Muscle of back (tissue), 11 donors: ENCODE measurements around the gene PSMD2. TPM values are rescaled to one million over a fixed set of nuclear protein-coding genes. Genes with fewer than 3 reads are reported as not detected.
"Not testable (repeated sequence)": the region's sequence is repeated elsewhere in the genome, so short reads cannot be mapped to it uniquely, and the experiment has no call there.

Source experiments
- DNase-seq, 3 donors: peaks; one replicate each; pipeline versions ENCODE4 v3.0.0 to v3.0.0-alpha.2; 2013
- polyA plus RNA-seq, 10 donors: library from polyadenylated mRNA; unstranded; fragments of 120-200 nt; gene quantifications; one replicate each; pipeline ENCODE4 v1.2.1, GENCODE V29; 2013; ENCODE audit not compliant: insufficient read length in 10 of 10

Gene PSMD2
- polyA plus RNA-seq, 10 donors: 149 to 175 (median 165) TPM

GRCh38 chr3:184337981-184338380 is 38.9 kb downstream of the PSMD2 start:
- DNase-seq: no peak

- DNase-seq: peak; percentile 75 to 95 (median 93)
These were observed 39.5 kb downstream of the PSMD2 start for GRCh38 chr3:184338511-184338945.

GRCh38 chr3:184339001-184339400 is 40.0 kb downstream of the PSMD2 start:
- no peak for DNase-seq

GRCh38 chr3:184339451-184340135 is 40.6 kb downstream of the PSMD2 start:
- DNase-seq: not testable (repeated sequence)

DNA sequence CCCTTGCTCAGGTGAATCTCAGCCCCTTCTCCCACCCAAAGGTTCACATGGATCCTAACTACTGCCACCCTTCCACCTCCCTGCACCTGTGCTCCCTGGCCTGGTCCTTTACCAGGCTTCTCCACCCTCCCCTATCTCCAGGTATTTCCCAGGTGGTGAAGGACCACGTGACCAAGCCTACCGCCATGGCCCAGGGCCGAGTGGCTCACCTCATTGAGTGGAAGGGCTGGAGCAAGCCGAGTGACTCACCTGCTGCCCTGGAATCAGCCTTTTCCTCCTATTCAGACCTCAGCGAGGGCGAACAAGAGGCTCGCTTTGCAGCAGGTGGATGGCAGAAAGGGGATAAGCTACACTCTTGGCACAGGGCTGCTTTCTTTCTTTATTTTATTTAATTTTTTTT is 42.9 kb downstream of the PSMD2 start:
- DNase-seq: no peak

- no peak for DNase-seq
These were observed 44.3 kb downstream of the PSMD2 start for GRCh38 chr3:184343200-184343876.

GRCh38 chr3:184344579-184345316 is 45.7 kb downstream of the PSMD2 start:
- no peak for DNase-seq

DNA sequence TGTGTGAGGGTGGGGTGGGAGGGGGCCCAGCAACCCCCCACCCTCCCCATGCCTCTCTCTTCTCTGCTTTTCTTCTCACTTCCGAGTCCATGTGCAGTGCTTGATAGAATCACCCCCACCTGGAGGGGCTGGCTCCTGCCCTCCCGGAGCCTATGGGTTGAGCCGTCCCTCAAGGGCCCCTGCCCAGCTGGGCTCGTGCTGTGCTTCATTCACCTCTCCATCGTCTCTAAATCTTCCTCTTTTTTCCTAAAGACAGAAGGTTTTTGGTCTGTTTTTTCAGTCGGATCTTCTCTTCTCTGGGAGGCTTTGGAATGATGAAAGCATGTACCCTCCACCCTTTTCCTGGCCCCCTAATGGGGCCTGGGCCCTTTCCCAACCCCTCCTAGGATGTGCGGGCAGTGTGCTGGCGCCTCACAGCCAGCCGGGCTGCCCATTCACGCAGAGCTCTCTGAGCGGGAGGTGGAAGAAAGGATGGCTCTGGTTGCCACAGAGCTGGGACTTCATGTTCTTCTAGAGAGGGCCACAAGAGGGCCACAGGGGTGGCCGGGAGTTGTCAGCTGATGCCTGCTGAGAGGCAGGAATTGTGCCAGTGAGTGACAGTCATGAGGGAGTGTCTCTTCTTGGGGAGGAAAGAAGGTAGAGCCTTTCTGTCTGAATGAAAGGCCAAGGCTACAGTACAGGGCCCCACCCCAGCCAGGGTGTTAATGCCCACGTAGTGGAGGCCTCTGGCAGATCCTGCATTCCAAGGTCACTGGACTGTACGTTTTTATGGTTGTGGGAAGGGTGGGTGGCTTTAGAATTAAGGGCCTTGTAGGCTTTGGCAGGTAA is 46.5 kb downstream of the PSMD2 start:
- peak in 1 of 3 donors; percentile 32 for DNase-seq

DNA sequence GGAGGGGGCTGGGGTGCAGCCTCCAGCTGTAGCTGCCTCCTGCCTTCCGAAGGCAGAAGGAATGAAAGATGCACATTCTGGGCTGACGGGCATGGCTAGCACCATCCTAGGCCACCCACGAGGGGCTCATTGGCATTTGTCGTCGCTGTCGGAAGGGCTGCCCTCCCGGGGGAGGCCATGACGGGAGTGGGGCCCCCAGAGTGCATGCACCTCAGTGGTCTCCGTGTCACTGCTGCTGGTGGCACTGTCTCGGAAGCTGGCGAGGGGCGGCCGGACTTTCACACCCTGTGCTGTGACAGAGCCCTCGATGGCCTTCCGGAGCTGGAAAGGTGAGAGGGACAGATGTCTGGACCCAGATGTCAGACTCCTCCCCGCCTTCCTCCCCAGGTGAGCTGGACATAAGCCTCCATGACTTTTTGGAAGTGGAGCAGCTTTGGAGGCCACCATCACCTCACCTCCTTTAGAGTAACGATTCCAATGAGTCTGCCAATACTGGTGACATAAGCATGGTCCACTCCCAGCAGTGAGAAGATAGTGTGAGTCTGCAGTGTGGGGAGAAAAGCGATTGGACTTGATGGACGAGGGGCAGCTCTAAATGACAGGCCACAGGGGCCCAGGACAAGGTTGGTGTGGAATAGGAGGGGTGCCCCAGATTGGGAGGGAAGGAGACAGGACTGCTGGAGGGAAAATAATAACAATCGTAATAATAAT is 47.6 kb downstream of the PSMD2 start:
- no peak for DNase-seq

DNA sequence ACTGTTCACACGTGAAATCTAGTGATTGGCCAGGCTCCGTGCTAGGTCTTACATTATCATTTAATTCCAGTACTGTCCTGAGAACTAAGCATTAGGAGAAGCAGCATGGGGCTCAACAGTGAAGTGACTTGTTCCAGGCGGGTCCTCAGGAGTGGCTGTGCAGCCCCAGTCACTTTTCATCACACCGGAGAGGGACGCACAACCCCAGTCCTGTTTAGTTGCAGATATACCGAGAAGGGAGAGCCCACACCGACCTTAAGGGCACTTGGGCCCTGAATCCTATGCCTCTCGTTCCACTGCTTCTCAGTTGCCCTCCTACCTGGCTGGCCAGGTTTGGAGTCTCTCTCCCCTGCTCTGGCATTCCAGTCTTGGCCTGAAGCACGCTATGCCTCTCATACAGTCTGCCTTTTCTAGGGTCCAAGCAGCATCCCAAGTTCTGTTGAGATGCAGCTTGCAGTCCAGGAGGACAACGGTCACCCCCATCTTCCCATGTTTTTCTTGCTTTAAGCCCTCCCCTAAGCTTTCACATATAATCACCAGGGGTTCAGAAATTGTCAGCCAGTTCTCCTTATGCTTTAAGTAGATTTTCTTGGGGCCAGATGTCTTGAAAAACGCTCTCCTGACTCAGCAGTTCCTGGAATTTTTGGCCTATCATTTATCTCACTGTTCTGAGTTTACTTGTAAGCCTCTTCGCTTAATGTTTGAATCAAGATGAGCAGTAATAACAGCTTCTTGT is 48.4 kb downstream of the PSMD2 start:
- DNase-seq: peak; percentile 33 to 79 (median 54)

- no peak for DNase-seq
These were observed 49.0 kb downstream of the PSMD2 start for GRCh38 chr3:184348057-184348382.

DNA sequence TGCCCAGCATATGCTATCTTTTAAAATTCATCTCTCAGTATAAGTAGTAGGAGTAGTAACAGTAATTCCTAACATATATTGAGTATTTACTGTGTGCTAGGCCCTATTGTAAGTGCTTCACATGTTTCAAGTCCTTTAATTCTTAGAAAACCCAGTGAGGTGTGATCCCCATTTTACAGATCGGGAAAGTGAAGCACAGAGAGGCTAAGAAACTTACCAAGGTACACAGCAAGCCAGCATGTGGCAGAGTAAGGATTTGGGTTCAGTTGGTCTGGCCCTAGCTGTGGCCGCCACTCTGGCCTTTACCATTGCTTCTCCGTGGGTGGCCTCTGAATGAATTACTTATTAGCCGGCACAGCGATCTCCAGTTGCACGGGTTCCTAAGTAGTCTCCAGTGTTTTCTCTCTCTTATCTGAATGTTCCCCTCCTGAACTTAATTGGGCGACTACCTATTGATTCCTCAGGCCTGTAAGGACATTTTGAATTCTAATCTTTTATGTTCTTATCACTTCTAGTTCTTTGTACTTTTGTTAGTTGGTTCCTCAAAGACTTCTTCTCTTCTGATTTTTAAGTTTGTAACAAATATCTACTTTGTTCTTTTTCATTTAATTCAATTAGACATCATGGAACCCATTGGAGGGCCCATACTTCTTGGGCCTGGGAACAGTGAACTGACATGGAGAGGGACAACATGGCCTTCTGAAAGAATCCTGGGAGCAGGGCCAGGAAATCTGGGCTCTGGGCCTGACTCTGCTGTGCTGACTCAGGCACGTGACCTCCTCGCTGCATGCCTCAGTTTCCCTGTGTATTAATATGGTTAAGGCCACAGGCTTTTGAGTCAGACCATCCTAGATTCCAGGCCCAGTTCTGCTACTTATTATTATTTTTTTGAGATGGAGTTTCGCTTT is 50.8 kb downstream of the PSMD2 start:
- DNase-seq: no peak

DNA sequence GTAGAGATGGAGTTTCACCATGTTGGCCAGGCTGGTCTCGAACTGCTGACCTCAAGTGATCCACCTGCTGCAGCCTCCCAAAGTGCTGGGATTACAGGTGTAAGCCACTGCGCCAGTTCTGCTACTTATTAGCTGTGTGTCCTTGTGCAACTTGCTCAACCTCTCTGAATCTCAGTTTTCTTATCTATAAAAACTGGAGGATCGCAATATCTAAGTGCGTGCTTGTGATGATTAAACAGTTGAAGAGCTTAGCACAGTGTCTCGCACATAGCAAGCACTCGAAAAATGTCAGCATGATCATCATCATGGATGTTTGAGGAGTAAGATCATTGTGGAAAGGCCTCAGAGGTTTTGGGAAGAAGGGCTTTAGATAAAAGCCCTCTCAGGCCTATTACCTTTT is 51.6 kb downstream of the PSMD2 start:
- DNase-seq: no peak

DNA sequence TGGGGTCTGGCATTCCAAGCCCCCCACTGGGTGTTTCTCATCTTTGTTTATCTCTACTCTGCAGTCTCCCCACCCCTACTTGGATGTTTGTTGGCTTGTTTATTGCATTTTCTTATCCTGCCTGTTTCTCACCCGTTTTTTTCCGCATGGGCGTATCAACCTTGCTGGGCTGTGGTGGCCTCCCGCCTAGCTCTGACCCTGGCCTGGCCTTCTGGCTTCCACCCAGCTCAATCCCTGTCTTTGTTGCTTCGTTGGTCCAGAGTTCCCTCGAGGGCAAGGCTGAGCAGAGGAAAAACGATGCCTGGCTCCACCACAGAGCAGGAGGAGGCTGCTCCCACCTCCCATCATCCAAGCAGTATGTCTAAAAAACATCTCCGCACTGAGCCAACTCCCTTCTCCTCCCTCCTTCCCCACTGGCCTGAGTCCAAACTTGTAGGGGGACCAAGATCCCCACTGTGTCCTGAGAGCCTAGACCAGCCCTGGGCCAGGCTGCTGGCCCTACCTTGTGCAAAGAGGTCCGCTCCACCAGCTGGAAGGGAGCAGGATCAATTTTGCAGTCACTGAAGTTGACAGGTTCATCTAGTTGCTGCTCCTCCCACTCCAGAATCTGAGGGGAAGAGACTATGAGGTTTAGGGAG is 52.6 kb downstream of the PSMD2 start:
- no peak for DNase-seq

DNA sequence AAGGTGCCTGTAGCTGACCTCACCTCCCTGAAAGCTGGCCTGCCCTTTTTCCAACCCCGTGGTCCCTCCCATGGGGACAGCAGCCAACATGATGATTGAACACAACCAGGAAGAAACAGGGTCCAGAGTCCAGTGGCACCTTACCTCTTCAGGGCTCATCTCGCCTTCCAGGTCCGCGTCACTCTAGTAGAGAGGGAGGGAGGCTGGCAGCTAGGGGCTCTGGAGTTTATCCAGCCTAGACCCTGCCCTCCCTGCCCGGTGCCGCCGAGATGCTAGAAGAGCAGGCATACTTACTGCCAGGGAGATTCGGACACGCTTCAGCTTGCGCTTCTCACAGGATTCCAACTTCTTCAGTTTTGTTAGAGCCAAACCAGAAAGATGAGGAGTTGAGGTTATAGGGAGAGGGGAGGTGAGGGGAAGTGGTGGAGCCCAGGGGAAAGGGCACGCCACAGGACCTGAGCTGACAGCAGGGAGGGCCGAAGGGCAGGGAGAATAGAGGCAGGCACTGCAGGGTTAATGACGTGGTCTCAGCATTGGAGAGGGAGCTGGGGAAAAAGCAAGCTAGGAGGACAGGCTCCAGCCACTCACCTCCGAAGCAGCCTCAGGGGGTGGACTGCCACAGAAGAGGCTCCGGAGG is 53.2 kb downstream of the PSMD2 start:
- no peak for DNase-seq

DNA sequence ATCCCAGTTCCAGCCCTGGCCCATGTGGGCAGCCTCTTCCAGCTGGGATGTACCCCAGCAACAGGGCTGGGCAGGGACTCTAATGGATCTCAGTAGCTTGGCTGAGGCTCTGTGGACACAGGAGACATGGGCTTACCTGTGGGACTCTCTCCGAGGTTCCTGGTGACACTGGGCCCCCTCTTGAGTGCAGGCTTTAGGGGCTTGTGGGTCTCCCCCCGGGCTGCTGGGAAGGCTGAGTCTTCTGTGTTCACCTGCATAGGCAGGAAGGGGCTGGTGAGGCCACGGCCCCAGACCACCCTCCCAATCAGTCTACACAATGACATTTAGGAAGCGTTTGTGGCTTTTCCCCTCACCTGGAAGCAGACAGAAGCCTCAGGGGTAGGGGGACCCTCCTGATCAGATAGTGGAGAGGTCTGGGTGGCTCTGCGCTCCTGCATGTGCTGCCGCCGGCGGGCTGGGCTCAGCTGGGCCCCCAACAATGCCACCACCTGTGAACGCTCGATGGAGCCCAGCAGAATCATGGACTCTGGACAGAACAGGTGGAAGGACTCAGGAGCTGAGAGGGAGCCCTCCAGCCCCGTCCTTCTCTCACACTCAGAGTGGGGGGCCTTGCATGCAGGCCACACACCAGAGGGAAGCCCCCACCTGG is 54.0 kb downstream of the PSMD2 start:
- no peak for DNase-seq

DNA sequence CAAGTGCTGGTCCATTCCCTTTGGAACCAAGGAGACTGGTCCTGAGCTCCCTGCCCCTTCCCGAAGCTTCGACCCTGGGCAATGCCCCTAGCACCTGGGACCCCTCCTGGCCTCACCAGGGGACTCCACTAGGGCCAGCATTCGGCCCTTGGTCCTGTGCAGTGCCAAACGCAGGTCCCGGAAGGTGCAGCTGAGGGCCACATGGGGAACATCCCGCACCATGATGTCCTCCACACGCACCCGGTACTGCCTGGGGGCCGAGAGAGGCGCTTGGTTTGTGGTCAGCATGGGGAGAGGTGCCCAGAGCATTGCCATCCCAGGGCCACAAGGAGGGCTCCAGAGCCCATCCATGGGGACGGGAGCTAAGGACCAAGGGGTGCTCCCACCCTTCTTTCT is 54.5 kb downstream of the PSMD2 start:
- DNase-seq: no peak

DNA sequence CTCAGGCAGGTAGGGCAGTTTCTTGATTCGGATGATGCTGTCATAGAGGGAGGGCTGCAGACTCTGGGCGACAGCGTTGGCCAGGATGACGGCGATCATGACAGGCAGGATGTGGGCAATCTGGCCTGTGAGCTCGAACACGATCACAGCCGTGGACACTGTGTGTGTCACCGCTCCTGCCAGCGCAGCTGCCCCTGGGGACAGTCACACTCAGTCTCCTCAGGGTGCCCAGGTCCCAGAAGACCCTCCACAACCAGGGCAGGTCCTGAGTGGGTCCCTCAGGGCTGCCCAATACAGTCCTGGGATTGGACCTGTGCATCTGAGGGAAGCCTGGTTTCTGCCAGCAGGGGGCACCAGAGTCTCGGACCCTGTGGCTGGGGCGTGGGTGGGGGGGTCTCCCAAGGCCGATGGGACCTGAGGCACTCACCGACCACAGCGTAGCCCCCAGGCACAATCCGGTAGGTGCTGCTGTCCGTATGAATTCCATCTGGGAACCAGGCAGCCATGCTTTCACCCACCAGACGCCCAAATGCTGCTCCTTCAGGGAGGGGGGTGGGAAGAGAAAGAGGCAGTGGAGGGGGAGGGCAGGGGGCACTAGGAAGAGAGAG is 55.2 kb downstream of the PSMD2 start:
- DNase-seq: peak in 1 of 3 donors; percentile 53
